KBM-7 (cell line): ENCODE data around the gene NSDHL.
"Not testable (repeated sequence)": the region's sequence is repeated elsewhere in the genome, so short reads cannot be mapped to it uniquely, and the experiment has no call there.

Experiments
- DNase-seq: peaks from one replicate; pipeline ENCODE4 v3.0.0-alpha.2; 2015
- in situ Hi-C: fragments of 300-500 bp; cut with MboI; formaldehyde crosslinking; loops from 2 replicates; pipeline ENCODE4 v1.14.3; 2020; ENCODE audit warnings: low sequenced_read_pairs, low pct_unique_long_range_greater_than_20kb, mixed read lengths

The NSDHL gene

GRCh38 chrX:152835470-152835869, 4.6 kb downstream of the NSDHL start:
- DNase-seq, in situ Hi-C loops: not testable (repeated sequence)

- in situ Hi-C loops, result no loop called here
- no peak for DNase-seq
Measured at GRCh38 chrX:152842772-152843338, 12.0 kb downstream of the NSDHL start.

- in situ Hi-C loops, result no loop called here
- no peak for DNase-seq
Measured at GRCh38 chrX:152843852-152844251, 13.0 kb downstream of the NSDHL start.

GRCh38 chrX:152844256-152844655, 13.4 kb downstream of the NSDHL start:
- in situ Hi-C loops, result no loop called here
- DNase-seq, result no peak

GRCh38 chrX:152845618-152846240, 14.9 kb downstream of the NSDHL start:
- in situ Hi-C loops, result no loop called here
- DNase-seq, result no peak

GRCh38 chrX:152847281-152847680, 16.4 kb downstream of the NSDHL start:
- peak; percentile 52 for DNase-seq
- in situ Hi-C loops, result no loop called here

GRCh38 chrX:152850465-152850864, 19.6 kb downstream of the NSDHL start:
- in situ Hi-C loops, result no loop called here
- no peak for DNase-seq

- in situ Hi-C loops, result no loop called here
- no peak for DNase-seq
Measured at GRCh38 chrX:152853986-152854385, 23.1 kb downstream of the NSDHL start.

GRCh38 chrX:152861116-152861515, 30.3 kb downstream of the NSDHL start:
- in situ Hi-C loops, result no loop called here
- DNase-seq, result peak; percentile 43

- no peak for DNase-seq
- in situ Hi-C loops, result no loop called here
Measured at GRCh38 chrX:152861826-152862225, 31.0 kb downstream of the NSDHL start.

- in situ Hi-C loops, result no loop called here
- DNase-seq, result no peak
Measured at GRCh38 chrX:152865232-152865920, 34.5 kb downstream of the NSDHL start.

- DNase-seq, result no peak
- in situ Hi-C loops, result no loop called here
Measured at GRCh38 chrX:152866386-152866785, 35.5 kb downstream of the NSDHL start.

GRCh38 chrX:152869972-152870371, 39.1 kb downstream of the NSDHL start:
- in situ Hi-C loops, result no loop called here
- DNase-seq, result no peak

- no peak for DNase-seq
- in situ Hi-C loops, result no loop called here
Measured at GRCh38 chrX:152871260-152871659, 40.4 kb downstream of the NSDHL start.

GRCh38 chrX:152872522-152872921, 41.7 kb downstream of the NSDHL start:
- in situ Hi-C loops, result no loop called here
- no peak for DNase-seq

GRCh38 chrX:152873361-152873760, 42.5 kb downstream of the NSDHL start:
- in situ Hi-C loops, result no loop called here
- no peak for DNase-seq

GRCh38 chrX:152876931-152877840, 46.3 kb downstream of the NSDHL start:
- in situ Hi-C loops, result no loop called here
- DNase-seq, result no peak

- in situ Hi-C loops, result no loop called here
- no peak for DNase-seq
Measured at GRCh38 chrX:152878976-152879755, 48.3 kb downstream of the NSDHL start.

- no peak for DNase-seq
- in situ Hi-C loops, result no loop called here
Measured at GRCh38 chrX:152881289-152881688, 50.4 kb downstream of the NSDHL start.
